Activated CD8-positive, alpha-beta T cell treated with anti-CD3 and anti-CD28 coated beads for 36 hours (primary cell): ENCODE measurements around the gene CSF2RB. TPM values are rescaled to one million over a fixed set of nuclear protein-coding genes. Genes with fewer than 3 reads are reported as not detected.
"Not testable (repeated sequence)": the region's sequence is repeated elsewhere in the genome, so short reads cannot be mapped to it uniquely, and the experiment has no call there.

ENCODE experiments used
- ATAC-seq: fragments of 200-7000 bp; cut with Tn5 transposase; one replicate; pipeline ENCODE4 v1.10.0; 2021; ENCODE audit warnings: mild to moderate bottlenecking, moderate library complexity
- CTCF ChIA-PET: fragments of 350-600 bp; sonication (Branson Sonifier 250); formaldehyde crosslinking; loops from one replicate; lab custom pipeline; 2021; ENCODE audit warnings: antibody characterized with exemption; lab: Charles Lee
- POLR2A ChIA-PET: fragments of 350-600 bp; sonication (Branson Sonifier 250); formaldehyde crosslinking; loops from one replicate; lab custom pipeline; 2021; ENCODE audit warnings: antibody characterized with exemption; lab: Charles Lee
- DNase-seq: peaks from one replicate; pipeline ENCODE4 v3.0.0-alpha.2; 2020
- H3K27ac Mint-ChIP-seq: one replicate; pipeline ENCODE4 v1.8.0; 2021; ENCODE audit warnings: mild to moderate bottlenecking, mixed read lengths
- H3K27me3 Mint-ChIP-seq: one replicate; pipeline ENCODE4 v1.8.0; 2021; ENCODE audit warnings: mixed read lengths
- H3K36me3 Mint-ChIP-seq: one replicate; pipeline ENCODE4 v1.8.0; 2021; ENCODE audit warnings: low read depth, mixed read lengths
- H3K4me1 Mint-ChIP-seq: one replicate; pipeline ENCODE4 v1.8.0; 2021; ENCODE audit warnings: low read depth, mixed read lengths
- H3K4me3 Mint-ChIP-seq: one replicate; pipeline ENCODE4 v1.8.0; 2021; ENCODE audit warnings: mild to moderate bottlenecking, moderate library complexity, mixed read lengths
- H3K9me3 Mint-ChIP-seq: one replicate; pipeline ENCODE4 v1.8.0; 2021; ENCODE audit warnings: mixed read lengths
- CTCF ChIP-seq: fragments of 200-600 bp; IDR thresholded peaks from one replicate; pipeline ENCODE4 v1.8.0; 2022; ENCODE audit warnings: antibody characterized with exemption, mild to moderate bottlenecking
- intact Hi-C: fragments of 100-400 bp; cut with micrococcal nuclease; formaldehyde crosslinking; loops from one replicate; pipeline ENCODE4 v1.10.0; 2022
- total RNA-seq, 2 experiments: library from RNA; stranded (reverse); gene quantifications; one replicate each; pipeline ENCODE4 v1.2.3, GENCODE V29; 2021

Gene CSF2RB
- total RNA-seq, 2 experiments from 2014 or later, result 0.16 to 0.29 TPM

DNA sequence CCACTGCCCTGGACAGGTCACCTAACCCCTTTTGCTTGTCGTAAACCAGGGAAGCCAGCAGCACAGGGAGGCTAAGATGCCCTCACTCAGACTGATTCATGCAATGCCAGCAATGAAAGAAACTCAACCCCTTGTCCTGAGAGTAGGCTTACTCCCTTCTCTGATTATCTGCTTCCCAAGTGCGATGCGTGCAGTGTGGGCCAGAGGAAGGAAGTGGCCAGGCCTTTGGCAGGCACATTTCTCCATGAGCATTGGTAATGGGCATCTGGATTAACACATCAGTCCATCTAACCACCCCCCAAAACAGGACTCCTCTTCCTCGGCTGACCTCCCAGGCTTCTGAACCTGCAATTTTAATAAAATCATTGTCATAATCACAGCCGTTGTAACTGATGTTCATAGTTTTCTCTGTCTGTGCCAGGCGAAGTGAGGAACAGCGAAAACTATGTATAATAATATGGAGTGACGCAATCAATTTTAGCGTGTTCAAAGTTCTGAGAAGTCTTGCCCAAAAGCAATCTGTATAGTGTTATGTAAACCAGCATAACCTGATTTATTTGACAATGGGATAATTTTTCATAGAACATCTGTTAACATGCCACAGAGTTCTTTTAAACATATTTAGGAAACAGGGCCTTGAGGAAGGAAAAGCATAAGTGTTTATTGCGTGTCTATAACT, 71.9 kb downstream of the CSF2RB start:
- intact Hi-C loops, result no loop called here
- no peak for ATAC-seq
- no peak overlapping the region for H3K4me3 Mint-ChIP-seq
- no peak for DNase-seq
- ChIA-PET POLR2A (no interaction called here), CTCF (interaction anchor here (1.3 to 2.7 kb wide), 3 partner anchors 9 to 60 kb away, joined by 5 to 23 read pairs (median 7); no protein-coding TSS in a partner anchor)
- H3K36me3 Mint-ChIP-seq, result no peaks in the 10 kb centered on the region
- no peak for TF ChIP-seq CTCF
- H3K27ac Mint-ChIP-seq, result no peak overlapping the region
- H3K4me1 Mint-ChIP-seq, result no peaks in the 10 kb centered on the region
- H3K9me3 Mint-ChIP-seq, result peaks cover 19% of the 10 kb centered on the region
- peaks cover 16% of the 10 kb centered on the region for H3K27me3 Mint-ChIP-seq

- DNase-seq, result peak; percentile 82
- no peak overlapping the region for H3K4me3 Mint-ChIP-seq
- intact Hi-C loops, result no loop called here
- peaks cover 19% of the 10 kb centered on the region for H3K9me3 Mint-ChIP-seq
- H3K36me3 Mint-ChIP-seq, result no peaks in the 10 kb centered on the region
- H3K27me3 Mint-ChIP-seq, result peaks cover 21% of the 10 kb centered on the region
- ChIA-PET CTCF (interaction anchor here (0.7 to 2.7 kb wide), 13 partner anchors 10 to 274 kb away, joined by 3 to 23 read pairs (median 4); no protein-coding TSS in a partner anchor), POLR2A (no interaction called here)
- no peaks in the 10 kb centered on the region for H3K4me1 Mint-ChIP-seq
- H3K27ac Mint-ChIP-seq, result no peak overlapping the region
- ATAC-seq, result peak; percentile 55
- TF ChIP-seq CTCF, result peak; percentile 94
These were observed 72.9 kb downstream of the CSF2RB start for GRCh38 chr22:36986242-36986821.

DNA sequence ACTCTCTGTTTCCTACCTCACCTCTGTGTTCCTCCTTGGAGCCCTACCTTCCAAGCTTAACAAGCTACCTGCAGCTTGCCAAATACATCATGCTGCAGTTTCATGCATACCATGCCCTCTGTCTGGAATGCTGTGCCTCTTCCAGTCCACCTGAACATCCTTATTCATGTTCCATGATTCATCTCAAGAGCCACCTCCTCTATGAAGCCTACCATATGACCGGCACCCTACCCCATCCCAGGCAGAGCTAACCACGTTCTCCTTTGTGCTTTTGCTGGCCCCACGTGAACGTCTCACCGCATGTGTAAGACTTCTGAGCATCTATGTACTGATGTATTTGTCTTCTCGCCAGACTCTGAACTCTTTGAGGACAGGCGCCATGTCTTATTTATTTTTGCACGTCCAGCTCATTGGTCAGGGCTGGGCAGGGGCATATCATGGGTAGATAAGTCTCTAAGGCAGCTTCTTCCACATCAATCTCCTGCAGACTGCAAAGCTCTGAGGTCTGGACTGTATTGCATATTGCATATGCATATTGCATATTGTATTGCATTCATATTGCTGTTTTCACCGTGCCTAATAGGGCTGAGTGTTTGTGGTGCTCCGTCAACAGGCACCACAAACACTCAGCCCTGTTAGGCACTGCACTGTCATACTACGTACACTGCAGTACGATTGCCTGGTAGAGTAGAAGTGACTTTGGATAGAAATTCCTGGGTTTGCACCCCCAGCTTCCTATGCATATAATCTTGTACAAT, 74.8 kb downstream of the CSF2RB start:
- Mint-ChIP-seq H3K4me3 (no peak overlapping the region), H3K27me3 (peaks cover 21% of the 10 kb centered on the region)
- intact Hi-C loops, result no loop called here

GRCh38 chr22:36989012-36989411, 75.6 kb downstream of the CSF2RB start:
- H3K36me3 Mint-ChIP-seq, ATAC-seq, H3K4me1 Mint-ChIP-seq, intact Hi-C loops, POLR2A ChIA-PET, H3K27ac Mint-ChIP-seq, DNase-seq, H3K4me3 Mint-ChIP-seq: not testable (repeated sequence)
- CTCF ChIA-PET, result interaction anchor here (1.8 to 2.1 kb wide), 2 partner anchors 12 to 272 kb away, joined by 4 to 14 read pairs; no protein-coding TSS in a partner anchor
- Mint-ChIP-seq H3K27me3 (peaks cover 21% of the 10 kb centered on the region), H3K9me3 (peaks cover 19% of the 10 kb centered on the region)

More for the DNA sequence above, 74.8 kb downstream of the CSF2RB start:
- H3K4me1 Mint-ChIP-seq, result no peaks in the 10 kb centered on the region
- H3K9me3 Mint-ChIP-seq, result peaks cover 19% of the 10 kb centered on the region
- ATAC-seq, result no peak
- no peak overlapping the region for H3K27ac Mint-ChIP-seq
- no peak for DNase-seq
- ChIA-PET POLR2A (interaction anchor here (0.7 kb wide), 2 partner anchors 11 to 19 kb away, joined by 3 read pairs; no protein-coding TSS in a partner anchor), CTCF (interaction anchor here (0.6 to 2.7 kb wide), 5 partner anchors 11 to 272 kb away, joined by 3 to 23 read pairs (median 7); no protein-coding TSS in a partner anchor)
- TF ChIP-seq CTCF, result no peak
- H3K36me3 Mint-ChIP-seq, result no peaks in the 10 kb centered on the region

Other genes starting within 250 kb of the CSF2RB start
- not detected for gene CACNG2, start 209.9 kb upstream of the CSF2RB start, total RNA-seq
- gene IFT27, start 137.5 kb upstream of the CSF2RB start, total RNA-seq, result 10 to 100 TPM; 20.0 to 21.9 TPM
- not detected for gene PVALB, start 96.6 kb upstream of the CSF2RB start, total RNA-seq
- 1 to 10 TPM; 2.5 to 2.9 TPM for gene NCF4, start 52.6 kb upstream of the CSF2RB start, total RNA-seq
- 1 to 10 TPM; 1.2 to 1.8 TPM for gene TST, start 105.8 kb downstream of the CSF2RB start, total RNA-seq
- gene MPST, start 106.1 kb downstream of the CSF2RB start, total RNA-seq, result 1 to 10 TPM; 8.5 to 9.1 TPM
- 10 to 100 TPM; 30.3 to 30.6 TPM for gene KCTD17, start 138.1 kb downstream of the CSF2RB start, total RNA-seq
- gene TMPRSS6, start 196.1 kb downstream of the CSF2RB start, total RNA-seq, result 10 to 100 TPM; 11.3 to 12.4 TPM
- 100 to 1,000 TPM; 263 to 268 TPM for gene IL2RB, start 236.3 kb downstream of the CSF2RB start, total RNA-seq